GM12891 (cell line): ENCODE results near the gene SPAG9.

Experiments used
- POLR2A ChIP-seq: IDR thresholded peaks from 2 replicates; pipeline ENCODE4 v1.6.1; 2011; ENCODE audit warnings: low read depth, low read length, control low read depth
- POLR2AphosphoS5 ChIP-seq: IDR thresholded peaks from 2 replicates; pipeline ENCODE4 v1.6.1; 2011; ENCODE audit warnings: low read depth, low read length, control low read depth
- POU2F2 ChIP-seq: IDR thresholded peaks from 2 replicates; pipeline ENCODE4 v1.6.1; 2011; ENCODE audit warnings: low read depth, mild to moderate bottlenecking, control low read depth, low read length, moderate library complexity
- SPI1 ChIP-seq: IDR thresholded peaks from 2 replicates; pipeline ENCODE4 v1.6.1; 2011; ENCODE audit warnings: low read depth, low read length, control low read depth
- TAF1 ChIP-seq: IDR thresholded peaks from 2 replicates; pipeline ENCODE4 v1.6.1; 2011; ENCODE audit warnings: low read depth, low read length, control low read depth

DNA sequence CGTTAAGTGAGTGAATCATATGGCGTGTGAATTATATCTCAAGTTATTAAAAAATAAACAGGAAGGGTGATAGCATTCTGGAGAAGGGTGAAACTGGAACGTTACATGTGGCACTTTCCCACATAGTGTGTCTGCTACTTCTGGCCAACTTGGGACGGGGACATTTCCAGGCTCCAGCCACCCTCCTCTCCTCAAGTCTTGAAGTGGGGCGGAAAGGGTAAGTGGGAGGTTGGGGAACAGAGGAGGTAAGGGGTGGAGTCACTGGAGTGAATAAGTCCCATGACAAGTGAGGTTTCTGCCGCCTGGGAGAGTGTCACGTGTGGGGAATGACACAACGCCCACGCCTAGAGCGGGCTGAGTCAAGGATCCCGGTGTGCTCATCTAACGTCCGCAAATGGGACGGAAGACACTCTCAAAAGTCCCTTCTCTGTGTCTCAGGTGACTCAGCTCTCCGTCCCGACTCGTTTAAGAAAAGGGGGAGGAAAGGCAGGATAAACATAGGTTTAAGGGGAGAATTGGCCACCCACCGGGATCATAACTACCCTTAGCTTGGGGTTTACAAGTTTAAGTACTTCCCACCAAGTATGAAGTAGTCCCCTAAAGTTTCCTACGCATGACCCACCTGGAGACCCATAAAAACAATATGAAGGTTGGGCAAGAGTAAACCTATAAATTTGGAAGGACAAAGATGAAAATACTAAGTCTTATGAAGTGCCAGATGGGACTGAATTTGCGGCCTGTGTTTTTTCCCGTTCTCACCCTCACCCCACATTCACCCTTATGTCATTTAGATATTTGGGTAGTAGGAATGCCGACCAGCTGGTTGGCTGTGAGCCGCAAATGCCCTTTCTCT, 1.2 kb upstream of the SPAG9 start:
- TF ChIP-seq POLR2A (peak; percentile 80), POLR2AphosphoS5 (peak; percentile 89), TAF1 (peak; percentile 84), SPI1 (no peak), POU2F2 (peak; percentile 62)
